ENCODE measurements around the gene CATSPERE. TPM values are rescaled to one million over a fixed set of nuclear protein-coding genes. Genes with fewer than 3 reads are reported as not detected.
A peak's percentile ranks its signal among the peaks of the same experiment; 100 is the strongest.
"Not testable (repeated sequence)": the region's sequence is repeated elsewhere in the genome, so short reads cannot be mapped to it uniquely, and the experiment has no call there.

CATSPERE gene
- total and polyA plus RNA-seq, 4 donors: 0.18 to 2.2 (median 1.3) TPM

DNA sequence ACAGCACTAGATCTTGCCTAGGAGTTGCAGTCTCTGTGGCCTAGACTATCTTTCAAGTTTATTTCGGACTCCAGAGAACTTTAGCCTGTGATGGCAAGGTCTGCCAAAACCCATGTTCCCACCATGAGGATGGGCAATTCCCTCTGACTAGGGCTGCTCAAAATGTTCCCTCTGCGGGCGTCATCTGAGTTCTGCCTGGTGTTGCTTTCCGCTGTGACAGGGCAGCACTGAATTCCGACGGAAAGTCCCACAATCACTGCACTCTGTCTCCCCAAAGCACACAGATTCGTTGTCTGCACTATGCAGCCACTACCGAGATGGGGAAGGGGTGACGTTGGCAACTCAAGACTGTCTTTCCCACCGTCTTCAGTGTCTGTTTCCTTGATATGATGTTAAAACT is 75.2 kb downstream of the CATSPERE start:
- no peaks in the 10 kb centered on the region for H3K4me1 ChIP-seq (ENCODE audit: control insufficient read depth in 1 of 2, insufficient read depth in 2 of 2, low read length in 2 of 2)
- ATAC-seq (ENCODE audit: low FRiP score): peak; percentile 41
- DNase-seq: no peak
- H3K9me3 ChIP-seq (ENCODE audit: control insufficient read depth, low read length): peaks cover 4% of the 10 kb centered on the region
- H3K36me3 ChIP-seq (ENCODE audit: control insufficient read depth in 1 of 2, insufficient read depth in 2 of 2, low read length in 1 of 2): no peaks in the 10 kb centered on the region
- no peak overlapping the region for H3K27ac ChIP-seq (ENCODE audit: low read depth in 1 of 2, low read length in 2 of 2)
- H3K27me3 ChIP-seq (ENCODE audit: control insufficient read depth in 1 of 2, insufficient read depth in 2 of 2, low read length in 1 of 2): no peaks in the 10 kb centered on the region
- WGBS, 2 donors: 61 to 73% methylated on average over 10 of the region's 10 CpGs
- no peak overlapping the region for H3K4me3 ChIP-seq (ENCODE audit: low read length in 2 of 2)
- intact Hi-C loops (cut with DNase I): no loop called here

DNA sequence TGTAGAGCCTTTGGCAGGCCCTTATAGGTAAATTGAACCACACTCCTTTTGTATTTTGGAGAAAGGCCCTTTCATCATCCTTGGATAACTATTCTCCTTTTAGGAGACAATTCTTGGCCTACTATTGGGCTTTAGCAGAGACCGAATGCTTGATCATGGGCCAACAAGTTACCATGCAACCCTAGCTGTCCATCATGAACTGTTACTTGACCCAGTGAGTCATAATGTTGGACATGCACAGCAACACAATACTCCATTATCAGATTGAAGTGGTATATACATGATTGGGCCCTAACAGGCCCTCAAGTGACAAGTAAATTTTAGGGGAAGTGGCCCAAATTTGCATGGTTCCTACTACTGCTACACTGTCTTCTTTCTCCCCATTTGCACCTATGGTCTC is 84.4 kb downstream of the CATSPERE start:
- Histone ChIP-seq H3K27me3 (ENCODE audit: control insufficient read depth in 1 of 2, insufficient read depth in 2 of 2, low read length in 1 of 2) (peaks cover 0 to 2% of the 10 kb centered on the region in 2 donors), H3K4me3 (ENCODE audit: low read length in 2 of 2) (no peak overlapping the region), H3K4me1 (ENCODE audit: control insufficient read depth in 1 of 2, insufficient read depth in 2 of 2, low read length in 2 of 2) (no peaks in the 10 kb centered on the region), H3K36me3 (ENCODE audit: control insufficient read depth in 1 of 2, insufficient read depth in 2 of 2, low read length in 1 of 2) (no peaks in the 10 kb centered on the region), H3K27ac (ENCODE audit: low read depth in 1 of 2, low read length in 2 of 2) (no peak overlapping the region), H3K9me3 (ENCODE audit: control insufficient read depth, low read length) (peaks cover 16% of the 10 kb centered on the region)
- no peak for DNase-seq
- no peak for ATAC-seq (ENCODE audit: low FRiP score)
- intact Hi-C loops (cut with DNase I): no loop called here
- WGBS, 2 donors: 89 to 99% methylated on average over 1 of the region's 1 CpG

GRCh38 chr1:244548558-244549115 is 87.6 kb downstream of the CATSPERE start:
- intact Hi-C loops (cut with DNase I): no loop called here
- DNase-seq (no peak), ATAC-seq (ENCODE audit: low FRiP score) (no peak)
- Histone ChIP-seq H3K4me3 (ENCODE audit: low read length in 2 of 2) (no peak overlapping the region), H3K9me3 (ENCODE audit: control insufficient read depth, low read length) (peaks cover 16% of the 10 kb centered on the region), H3K27ac (ENCODE audit: low read depth in 1 of 2, low read length in 2 of 2) (no peak overlapping the region), H3K36me3 (ENCODE audit: control insufficient read depth in 1 of 2, insufficient read depth in 2 of 2, low read length in 1 of 2) (no peaks in the 10 kb centered on the region), H3K27me3 (ENCODE audit: control insufficient read depth in 1 of 2, insufficient read depth in 2 of 2, low read length in 1 of 2) (peaks cover 0 to 2% of the 10 kb centered on the region in 2 donors), H3K4me1 (ENCODE audit: control insufficient read depth in 1 of 2, insufficient read depth in 2 of 2, low read length in 2 of 2) (no peaks in the 10 kb centered on the region)
- WGBS, 2 donors: 54 to 70% methylated on average over 2 of the region's 2 CpGs

DNA sequence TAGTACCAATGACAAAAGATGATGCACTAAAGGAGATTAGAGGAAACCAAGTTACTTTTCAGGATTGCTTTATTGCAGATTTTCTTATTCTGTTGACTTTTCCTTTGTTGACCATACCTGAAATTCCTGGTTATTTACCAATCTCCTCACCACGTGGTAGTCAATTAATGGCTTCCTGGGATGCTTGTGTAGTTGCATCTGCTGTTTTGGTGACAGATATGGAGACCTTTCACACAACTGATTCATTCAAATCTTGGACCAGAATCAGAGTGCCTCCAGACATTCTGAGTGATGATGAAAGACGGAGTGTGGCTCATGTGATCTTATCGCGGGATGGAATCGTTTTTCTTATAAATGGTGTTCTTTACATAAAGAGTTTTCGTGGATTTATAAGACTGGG is 91.3 kb downstream of the CATSPERE start:
- H3K9me3 ChIP-seq (ENCODE audit: control insufficient read depth, low read length): peaks cover 8% of the 10 kb centered on the region
- WGBS, 2 donors: 23 to 43% methylated on average over 6 of the region's 6 CpGs

GRCh38 chr1:244556263-244556662 is 95.2 kb downstream of the CATSPERE start:
- H3K4me1 ChIP-seq (ENCODE audit: control insufficient read depth in 1 of 2, insufficient read depth in 2 of 2, low read length in 2 of 2): no peaks in the 10 kb centered on the region
- ATAC-seq (ENCODE audit: low FRiP score) (no peak), DNase-seq (no peak)
- intact Hi-C loops (cut with DNase I): no loop called here
- no peaks in the 10 kb centered on the region for H3K36me3 ChIP-seq (ENCODE audit: control insufficient read depth in 1 of 2, insufficient read depth in 2 of 2, low read length in 1 of 2)
- no peak overlapping the region for H3K4me3 ChIP-seq (ENCODE audit: low read length in 2 of 2)
- peaks cover 5% of the 10 kb centered on the region for H3K9me3 ChIP-seq (ENCODE audit: control insufficient read depth, low read length)
- WGBS, 2 donors: 90 to 94% methylated on average over 1 of the region's 1 CpG
- no peaks in the 10 kb centered on the region for H3K27me3 ChIP-seq (ENCODE audit: control insufficient read depth in 1 of 2, insufficient read depth in 2 of 2, low read length in 1 of 2)
- no peak overlapping the region for H3K27ac ChIP-seq (ENCODE audit: low read depth in 1 of 2, low read length in 2 of 2)

More for the DNA sequence above, 91.3 kb downstream of the CATSPERE start:
- Histone ChIP-seq H3K36me3 (ENCODE audit: control insufficient read depth in 1 of 2, insufficient read depth in 2 of 2, low read length in 1 of 2) (no peaks in the 10 kb centered on the region), H3K27me3 (ENCODE audit: control insufficient read depth in 1 of 2, insufficient read depth in 2 of 2, low read length in 1 of 2) (peaks cover 0 to 2% of the 10 kb centered on the region in 2 donors), H3K4me3 (ENCODE audit: low read length in 2 of 2) (no peak overlapping the region), H3K4me1 (ENCODE audit: control insufficient read depth in 1 of 2, insufficient read depth in 2 of 2, low read length in 2 of 2) (no peaks in the 10 kb centered on the region), H3K27ac (ENCODE audit: low read depth in 1 of 2, low read length in 2 of 2) (no peak overlapping the region)
- DNase-seq (no peak), ATAC-seq (ENCODE audit: low FRiP score) (no peak)
- intact Hi-C loops (cut with DNase I): no loop called here

DNA sequence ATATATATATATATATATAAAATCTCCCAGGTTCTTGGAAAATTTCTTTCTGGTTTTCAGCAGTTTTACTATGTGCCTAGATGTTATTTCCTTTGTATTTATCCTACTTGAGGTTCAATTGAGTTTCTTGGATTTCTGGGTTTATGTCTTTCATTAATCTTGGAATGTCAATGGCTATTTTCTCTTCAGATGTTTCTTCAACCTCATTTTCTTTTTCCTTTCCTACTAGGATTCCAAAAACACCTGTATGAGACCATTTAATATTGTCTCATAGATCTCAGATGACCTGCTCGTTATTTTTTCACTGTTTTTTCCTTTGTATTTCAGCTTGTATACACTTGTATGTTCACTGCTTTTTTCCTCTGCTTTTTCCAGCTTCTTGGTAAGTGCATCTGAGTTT is 96.5 kb downstream of the CATSPERE start:
- H3K4me1 ChIP-seq (ENCODE audit: control insufficient read depth in 1 of 2, insufficient read depth in 2 of 2, low read length in 2 of 2): no peaks in the 10 kb centered on the region
- intact Hi-C loops (cut with DNase I): no loop called here
- no peak overlapping the region for H3K4me3 ChIP-seq (ENCODE audit: low read length in 2 of 2)
- ATAC-seq (ENCODE audit: low FRiP score) (no peak), DNase-seq (no peak)
- H3K36me3 ChIP-seq (ENCODE audit: control insufficient read depth in 1 of 2, insufficient read depth in 2 of 2, low read length in 1 of 2): no peaks in the 10 kb centered on the region
- H3K9me3 ChIP-seq (ENCODE audit: control insufficient read depth, low read length): peaks cover 3% of the 10 kb centered on the region
- no peak overlapping the region for H3K27ac ChIP-seq (ENCODE audit: low read depth in 1 of 2, low read length in 2 of 2)
- 36 to 89% methylated on average over 1 of the region's 1 CpG for WGBS, 2 donors
- H3K27me3 ChIP-seq (ENCODE audit: control insufficient read depth in 1 of 2, insufficient read depth in 2 of 2, low read length in 1 of 2): no peaks in the 10 kb centered on the region

GRCh38 chr1:244559561-244559960 is 98.5 kb downstream of the CATSPERE start:
- H3K9me3 ChIP-seq (ENCODE audit: control insufficient read depth, low read length): peaks cover 2% of the 10 kb centered on the region
- H3K27me3 ChIP-seq (ENCODE audit: control insufficient read depth in 1 of 2, insufficient read depth in 2 of 2, low read length in 1 of 2): no peaks in the 10 kb centered on the region
- intact Hi-C loops (cut with DNase I): no loop called here
- no peaks in the 10 kb centered on the region for H3K36me3 ChIP-seq (ENCODE audit: control insufficient read depth in 1 of 2, insufficient read depth in 2 of 2, low read length in 1 of 2)
- no peaks in the 10 kb centered on the region for H3K4me1 ChIP-seq (ENCODE audit: control insufficient read depth in 1 of 2, insufficient read depth in 2 of 2, low read length in 2 of 2)
- H3K27ac ChIP-seq (ENCODE audit: low read depth in 1 of 2, low read length in 2 of 2): no peak overlapping the region
- WGBS, 2 donors: 92 to 100% methylated on average over 1 of the region's 1 CpG
- no peak for DNase-seq
- H3K4me3 ChIP-seq (ENCODE audit: low read length in 2 of 2): no peak overlapping the region
- ATAC-seq (ENCODE audit: low FRiP score): no peak

DNA sequence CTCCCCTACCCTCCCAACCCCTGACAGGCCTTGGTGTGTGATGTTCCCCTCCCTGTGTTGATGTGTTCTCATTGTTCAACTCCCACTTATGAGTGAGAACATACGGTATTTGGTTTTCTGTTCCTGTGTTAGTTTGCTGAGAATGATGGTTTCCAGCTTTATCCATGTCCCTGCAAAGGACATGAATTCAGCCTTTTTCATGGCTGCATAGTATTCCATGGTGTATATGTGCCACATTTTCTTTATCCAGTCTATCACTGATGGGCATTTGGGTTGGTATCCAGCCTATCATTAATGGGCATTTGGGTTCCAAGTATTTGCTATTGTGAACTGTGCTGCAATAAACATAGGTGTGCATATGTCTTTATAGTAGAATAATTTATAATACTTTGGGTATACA is 101.8 kb downstream of the CATSPERE start:
- H3K27me3 ChIP-seq (ENCODE audit: control insufficient read depth in 1 of 2, insufficient read depth in 2 of 2, low read length in 1 of 2); intact Hi-C loops (cut with DNase I); H3K9me3 ChIP-seq (ENCODE audit: control insufficient read depth, low read length); ATAC-seq (ENCODE audit: low FRiP score); H3K4me1 ChIP-seq (ENCODE audit: control insufficient read depth in 1 of 2, insufficient read depth in 2 of 2, low read length in 2 of 2); H3K36me3 ChIP-seq (ENCODE audit: control insufficient read depth in 1 of 2, insufficient read depth in 2 of 2, low read length in 1 of 2); H3K27ac ChIP-seq (ENCODE audit: low read depth in 1 of 2, low read length in 2 of 2); DNase-seq; H3K4me3 ChIP-seq (ENCODE audit: low read length in 2 of 2): not testable (repeated sequence)
- whole genome bisulfite sequencing, 2 donors: 98 to 100% methylated on average over 1 of the region's 1 CpG

DNA sequence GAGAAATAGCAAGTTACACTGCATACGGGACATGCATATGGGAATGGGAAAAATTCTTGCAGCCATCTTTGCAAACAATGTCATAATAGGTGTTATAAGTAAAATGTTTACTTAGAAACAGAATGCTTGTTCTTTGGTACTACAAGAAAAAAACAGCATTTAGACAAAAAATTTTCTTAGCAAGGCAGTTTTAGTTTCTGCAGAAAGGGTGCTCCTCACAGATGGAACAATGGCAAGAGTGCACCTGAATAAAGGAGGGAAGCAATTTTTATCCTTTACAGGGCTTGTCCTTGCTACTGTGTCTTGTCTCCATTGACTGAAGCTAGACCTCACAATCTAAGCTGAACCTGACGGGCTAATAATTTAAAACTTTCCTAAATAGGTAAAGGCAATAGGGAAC is 112.7 kb downstream of the CATSPERE start:
- no peaks in the 10 kb centered on the region for H3K27me3 ChIP-seq (ENCODE audit: control insufficient read depth in 1 of 2, insufficient read depth in 2 of 2, low read length in 1 of 2)
- H3K36me3 ChIP-seq (ENCODE audit: control insufficient read depth in 1 of 2, insufficient read depth in 2 of 2, low read length in 1 of 2): peaks cover 0 to 2% of the 10 kb centered on the region in 2 donors
- no peak for DNase-seq
- no peak overlapping the region for H3K4me3 ChIP-seq (ENCODE audit: low read length in 2 of 2)
- ATAC-seq (ENCODE audit: low FRiP score): no peak
- no peaks in the 10 kb centered on the region for H3K4me1 ChIP-seq (ENCODE audit: control insufficient read depth in 1 of 2, insufficient read depth in 2 of 2, low read length in 2 of 2)
- no peak overlapping the region for H3K27ac ChIP-seq (ENCODE audit: low read depth in 1 of 2, low read length in 2 of 2)
- intact Hi-C loops (cut with DNase I): no loop called here
- 95% methylated on average over 2 of the region's 2 CpGs for WGBS, 2 donors
- H3K9me3 ChIP-seq (ENCODE audit: control insufficient read depth, low read length): peaks cover 18% of the 10 kb centered on the region

Measured in aorta (tissue), 5 donors.